K562 (cell line): ENCODE data around the gene FAM222A. TPM values are rescaled to one million over a fixed set of nuclear protein-coding genes. Genes with fewer than 3 reads are reported as not detected.
A peak's percentile ranks its signal among the peaks of the same experiment; 100 is the strongest.

Source experiments
- ATAC-seq: fragments of 200-7000 bp; cut with Tn5 transposase; 3 replicates; pipeline ENCODE4 v1.9.1; 2020; ENCODE audit warnings: moderate library complexity
- BruUV-seq: library from RNA; stranded (reverse); fragments of 400-500 nt; replicated peaks from 2 replicates; lab custom pipeline; 2021; lab: Mats Ljungman, UMichigan
- CTCF ChIA-PET: fragments of 300-600 bp; formaldehyde crosslinking; extraction: SDS; loops from one replicate; lab custom pipeline; 2021; ENCODE audit warnings: low intra/inter-chr PET ratio; lab: Yijun Ruan, JAX
- POLR2A ChIA-PET: fragments of 300-600, 350-650 bp; sonication (Branson Sonifier 250); formaldehyde crosslinking; extraction: SDS; loops from one replicate; lab custom pipeline; 2021; ENCODE audit warnings: antibody characterized with exemption, inconsistent platforms; lab: Yijun Ruan, JAX
- DNase-seq, 4 experiments: peaks; one replicate each; pipeline versions ENCODE4 v3.0.0 to v3.0.0-alpha.2; 2011 to 2018; ENCODE audit warnings: low spot score in 3 of 4, mixed read lengths in 3 of 4; ENCODE audit errors: extremely low read depth in 1 of 4
- FAIRE-seq: peaks from 2 replicates; lab custom pipeline; 2011; peaks lifted over from hg19 to GRCh38; lab: Jason Lieb, UNC
- H2AFZ ChIP-seq: 2 replicates; pipeline ENCODE4 v1.6.0; 2011; ENCODE audit warnings: low read depth, low read length, control low read depth, inconsistent platforms
- H3K27ac ChIP-seq: fragments of 200-600 bp; 3 replicates; pipeline ENCODE4 v1.8.0; 2011; ENCODE audit warnings: low read depth, mild to moderate bottlenecking, control low read depth, inconsistent platforms, low read length, moderate library complexity, mixed read lengths; ENCODE audit errors: extremely low read depth
- H3K27me3 ChIP-seq, 2 experiments: fragments of 300-600 bp in 1 of 2; 2 replicates in 1 of 2; 3 replicates in 1 of 2; pipeline versions ENCODE4 v1.6.0 to v1.8.0; 2011; ENCODE audit warnings: inconsistent platforms in 2 of 2, low read length in 2 of 2, mild to moderate bottlenecking in 1 of 2, mixed read lengths in 1 of 2, moderate library complexity in 1 of 2; ENCODE audit not compliant: control insufficient read depth in 2 of 2, insufficient read depth in 2 of 2
- H3K36me3 ChIP-seq: fragments of 300-600 bp; 3 replicates; pipeline ENCODE4 v1.8.0; 2011; ENCODE audit warnings: mild to moderate bottlenecking, low read length, inconsistent platforms; ENCODE audit not compliant: control insufficient read depth, insufficient read depth
- H3K4me1 ChIP-seq, 2 experiments: fragments of 200-600 bp in 1 of 2; replicated peaks in 1 of 2; 2 replicates in 1 of 2; 3 replicates in 1 of 2; pipeline versions ENCODE4 v1.5.1 to v1.8.0; 2011; ENCODE audit warnings: inconsistent platforms in 2 of 2, low read length in 2 of 2, mild to moderate bottlenecking in 1 of 2, mixed read lengths in 1 of 2, moderate library complexity in 1 of 2; ENCODE audit not compliant: control insufficient read depth in 2 of 2, insufficient read depth in 2 of 2
- H3K4me2 ChIP-seq: 2 replicates; pipeline ENCODE4 v1.6.1; 2011; ENCODE audit warnings: low read length, control low read depth, inconsistent platforms, mixed read lengths; ENCODE audit not compliant: insufficient read depth
- H3K4me3 ChIP-seq: fragments of 200-600 bp; sonication (generic), shearing (Covaris generic); 2 replicates; pipeline ENCODE4 v1.5.1; 2016; ENCODE audit warnings: control low read depth, inconsistent platforms
- H3K79me2 ChIP-seq: fragments of 200-600 bp; 3 replicates; pipeline ENCODE4 v1.8.0; 2011; ENCODE audit warnings: low read length, inconsistent platforms; ENCODE audit not compliant: control insufficient read depth, insufficient read depth
- H3K9ac ChIP-seq, 2 experiments: 2 replicates each; pipeline versions ENCODE4 v1.6.0 to v1.6.1; 2011; ENCODE audit warnings: low read depth in 2 of 2, low read length in 2 of 2, control low read depth in 1 of 2, inconsistent platforms in 1 of 2, mild to moderate bottlenecking in 1 of 2, mixed read lengths in 1 of 2; ENCODE audit not compliant: insufficient read depth in 1 of 2
- H3K9me1 ChIP-seq: one replicate; pipeline ENCODE4 v1.6.0; 2011; ENCODE audit warnings: inconsistent platforms, mild to moderate bottlenecking, low read length, moderate library complexity; ENCODE audit not compliant: control insufficient read depth, insufficient read depth
- H3K9me3 ChIP-seq: replicated peaks from 2 replicates; pipeline ENCODE4 v1.5.1; 2011; ENCODE audit warnings: low read depth, low read length, inconsistent platforms; ENCODE audit not compliant: control insufficient read depth, insufficient read depth
- H4K20me1 ChIP-seq: replicated peaks from 2 replicates; pipeline ENCODE4 v1.6.1; 2011; ENCODE audit warnings: low read length, inconsistent platforms, mixed read lengths; ENCODE audit not compliant: control insufficient read depth, insufficient read depth
- RBM25 ChIP-seq: fragments of 200-400 bp; formaldehyde crosslinking; IDR thresholded peaks from 2 replicates; pipeline ENCODE4 v1.6.1; 2018; ENCODE audit warnings: low read length, low read depth, moderate library complexity; ENCODE audit not compliant: severe bottlenecking
- ZMIZ1 ChIP-seq, 2 experiments: fragments of 150-350 bp in 1 of 2; IDR thresholded peaks; 2 replicates each; pipeline ENCODE4 v1.6.1; 2012 to 2016; ENCODE audit warnings: low read depth in 2 of 2, low read length in 2 of 2, mild to moderate bottlenecking in 1 of 2, moderate library complexity in 1 of 2
- ZNF311 ChIP-seq: fragments of 250-450 bp; sonication (Bioruptor Pico); IDR thresholded peaks from 2 replicates; pipeline ENCODE4 v1.4.0; 2020; ENCODE audit warnings: mild to moderate bottlenecking, moderate library complexity
- WGBS: fragments of 100-300 bp; shearing (Covaris generic); methylation state at CpG from one replicate; pipeline ENCODE4 v1.1.6; 2016; ENCODE audit warnings: low coverage, mixed read lengths; ENCODE audit not compliant: insufficient coverage; ENCODE audit errors: missing lambda C conversion rate; 5-methylcytosine and 5-hydroxymethylcytosine counted together
- in situ Hi-C: fragments of 300-500 bp; cut with MboI; formaldehyde crosslinking; loops from 4 replicates; pipeline ENCODE4 v1.15.0; 2018; ENCODE audit warnings: inconsistent platforms, mixed read lengths
- intact Hi-C: fragments of 100-400 bp; cut with micrococcal nuclease; formaldehyde crosslinking; loops from 2 replicates; pipeline ENCODE4 v1.14.2; 2022
- polyA plus RNA-seq, 8 experiments: library from polyadenylated mRNA; depleted of rRNA in 4 of 8; stranded (reverse) in 5 of 8; unstranded in 3 of 8; fragments of >200 nt; fragmentation: Nextera tagmentation in 2 of 8; fragmentation: Illumina TruSeq in 1 of 8; extraction: Ambion mirVana in 2 of 8; extraction: Trizol in 1 of 8; gene quantifications; 2 replicates each; pipeline versions ENCODE4 v1.2.1 to v1.2.3, GENCODE V29; 2011 to 2014; ENCODE audit warnings: inconsistent platforms in 1 of 8, missing spikeins in 1 of 8
- total RNA-seq, 7 experiments: library from RNA; depleted of rRNA in 6 of 7; stranded (reverse); fragments of >200 nt in 6 of 7; fragmentation: Illumina TruSeq in 2 of 7; extraction: Trizol in 2 of 7; gene quantifications; 2 replicates each; pipeline versions ENCODE4 v1.2.1 to v1.2.3, GENCODE V29; 2011 to 2021; ENCODE audit warnings: low replicate concordance in 1 of 7

The FAM222A gene
- total and polyA plus RNA-seq, 9 of the 15 experiments (the other 6 are each of a cell fraction or from before 2014, with no cell fraction given), result 0.03 to 0.36 (median 0.12) TPM; not detected in 1

GRCh38 chr12:109724321-109724892 is 10.8 kb downstream of the FAM222A start:
- peaks cover 23% of the 10 kb centered on the region for H4K20me1 ChIP-seq
- WGBS, result 12% methylated on average over 14 of the region's 14 CpGs
- no peaks in the 10 kb centered on the region for H3K79me2 ChIP-seq
- H3K4me1 ChIP-seq, result peaks cover 0 to 10% of the 10 kb centered on the region in 2 experiments; a peak in 2 of 5 replicates
- POLR2A ChIA-PET, result interaction anchor here (0.6 kb wide), 1 partner anchor 48 kb away, joined by 3 read pairs; no protein-coding TSS in a partner anchor
- H3K9me1 ChIP-seq, result no peaks in the 10 kb centered on the region
- no peak overlapping the region for H2AFZ ChIP-seq
- ATAC-seq, result no peak
- FAIRE-seq, result no peak
- H3K36me3 ChIP-seq, result no peaks in the 10 kb centered on the region
- H3K4me3 ChIP-seq, result no peak overlapping the region
- no peaks in the 10 kb centered on the region for H3K9me3 ChIP-seq
- H3K27me3 ChIP-seq, result peaks cover 21 to 62% of the 10 kb centered on the region in 2 experiments
- H3K27ac ChIP-seq, result no peak overlapping the region
- TF ChIP-seq ZMIZ1 (IDR thresholded peaks at IDR 0.05; ENCODE audit: low read depth in 2 of 2, low read length in 2 of 2) (no peak), ZNF311 (no peak), RBM25 (peak; percentile 4)
- intact Hi-C loops, result no loop called here
- CTCF ChIA-PET, result no interaction called here
- no TSS peak for BruUV-seq
- DNase-seq, result no peak
- in situ Hi-C loops, result no loop called here
- no peak overlapping the region for H3K9ac ChIP-seq
- no peak overlapping the region for H3K4me2 ChIP-seq
